HG03066 (cell line): ENCODE data around the gene SCAMP2.

Experiments
- ATAC-seq: cut with Tn5 transposase; IDR thresholded peaks from one replicate; pipeline ENCODE4 v1.9.1; 2021; ENCODE audit warnings: low read depth; ENCODE audit not compliant: unreplicated experiment

Gene SCAMP2

GRCh38 chr15:74840851-74841775, 32.1 kb downstream of the SCAMP2 start:
- no peak for ATAC-seq

GRCh38 chr15:74839526-74840395, 33.4 kb downstream of the SCAMP2 start:
- no peak for ATAC-seq

- no peak for ATAC-seq
These were observed 34.2 kb downstream of the SCAMP2 start for GRCh38 chr15:74838746-74839525.

- ATAC-seq: no peak
These were observed 35.0 kb downstream of the SCAMP2 start for GRCh38 chr15:74838137-74838516.

GRCh38 chr15:74837482-74838136, 35.6 kb downstream of the SCAMP2 start:
- no peak for ATAC-seq

GRCh38 chr15:74836846-74837245, 36.3 kb downstream of the SCAMP2 start:
- ATAC-seq: no peak

- ATAC-seq: no peak
These were observed 37.8 kb downstream of the SCAMP2 start for GRCh38 chr15:74835312-74835823.

- ATAC-seq: no peak
These were observed 39.6 kb downstream of the SCAMP2 start for GRCh38 chr15:74833376-74834107.

GRCh38 chr15:74832826-74833225, 40.3 kb downstream of the SCAMP2 start:
- no peak for ATAC-seq

GRCh38 chr15:74831813-74832495, 41.2 kb downstream of the SCAMP2 start:
- ATAC-seq: no peak

GRCh38 chr15:74830868-74831267, 42.3 kb downstream of the SCAMP2 start:
- no peak for ATAC-seq

- no peak for ATAC-seq
These were observed 43.2 kb downstream of the SCAMP2 start for GRCh38 chr15:74829991-74830390.

GRCh38 chr15:74829486-74829885, 43.7 kb downstream of the SCAMP2 start:
- ATAC-seq: no peak

GRCh38 chr15:74828835-74829234, 44.3 kb downstream of the SCAMP2 start:
- ATAC-seq: no peak

GRCh38 chr15:74827614-74828013, 45.6 kb downstream of the SCAMP2 start:
- ATAC-seq: no peak

- ATAC-seq: no peak
These were observed 46.2 kb downstream of the SCAMP2 start for GRCh38 chr15:74826921-74827320.

- ATAC-seq: no peak
These were observed 46.8 kb downstream of the SCAMP2 start, which contains the start of gene CPLX3 for GRCh38 chr15:74826364-74826819. TSS of gene CPLX3 (plus strand) at chr15:74826627. CDS start at chr15:74826704, 77 bp downstream.

GRCh38 chr15:74825866-74826265, 47.3 kb downstream of the SCAMP2 start:
- ATAC-seq: no peak
